HG02763 (cell line): ENCODE measurements around the gene DDX1.
"Not testable (repeated sequence)": the region's sequence is repeated elsewhere in the genome, so short reads cannot be mapped to it uniquely, and the experiment has no call there.

ENCODE experiments used
- ATAC-seq: cut with Tn5 transposase; IDR thresholded peaks from one replicate; pipeline ENCODE4 v1.9.1; 2021; ENCODE audit warnings: mild to moderate bottlenecking, moderate library complexity; ENCODE audit not compliant: unreplicated experiment

Gene DDX1

GRCh38 chr2:15591692-15592463 lies at the start of gene DDX1:
DDX1 (plus strand) TSS chr2:15591868; CDS start chr2:15591934, 66 bp downstream.
- peak; percentile 93 for ATAC-seq

GRCh38 chr2:15542269-15542668 lies 49.4 kb upstream of the DDX1 start:
- not testable (repeated sequence) for ATAC-seq

GRCh38 chr2:15543053-15543452 lies 48.6 kb upstream of the DDX1 start:
- no peak for ATAC-seq

- ATAC-seq, result no peak
These were observed 48.1 kb upstream of the DDX1 start for GRCh38 chr2:15543541-15543940.

GRCh38 chr2:15544227-15544626 lies 47.4 kb upstream of the DDX1 start:
- ATAC-seq, result no peak

- ATAC-seq, result no peak
These were observed 45.2 kb upstream of the DDX1 start for GRCh38 chr2:15546297-15547098.

GRCh38 chr2:15547115-15547876 lies 44.4 kb upstream of the DDX1 start:
- ATAC-seq, result no peak

GRCh38 chr2:15548974-15549373 lies 42.7 kb upstream of the DDX1 start:
- ATAC-seq, result no peak

GRCh38 chr2:15553519-15553918 lies 38.1 kb upstream of the DDX1 start:
- ATAC-seq, result no peak

- no peak for ATAC-seq
These were observed 37.7 kb upstream of the DDX1 start for GRCh38 chr2:15553951-15554350.

- no peak for ATAC-seq
These were observed 37.0 kb upstream of the DDX1 start for GRCh38 chr2:15554525-15555218.

GRCh38 chr2:15555760-15556193 lies 35.9 kb upstream of the DDX1 start:
- no peak for ATAC-seq

- ATAC-seq, result no peak
These were observed 35.2 kb upstream of the DDX1 start for GRCh38 chr2:15556311-15556930.

GRCh38 chr2:15557887-15558311 lies 33.8 kb upstream of the DDX1 start:
- ATAC-seq, result no peak

- ATAC-seq, result no peak
These were observed 32.1 kb upstream of the DDX1 start for GRCh38 chr2:15559379-15560139.

GRCh38 chr2:15560140-15560987 lies 31.3 kb upstream of the DDX1 start:
- ATAC-seq, result peak; percentile 36

- peak; percentile 90 for ATAC-seq
These were observed 30.6 kb upstream of the DDX1 start, which contains the start of gene NBAS for GRCh38 chr2:15560988-15561573. NBAS (minus strand) TSS chr2:15561334; CDS start chr2:15561304, 30 bp downstream.
